VCaP (cell line): ENCODE results near the gene XKR7.

Experiments used
- H3K27ac ChIP-seq: fragments of 450-650 bp; 2 replicates; pipeline ENCODE4 v1.5.1; 2017
- CTCF ChIP-seq: fragments of 450-650 bp; conservative IDR thresholded peaks from 2 replicates; pipeline ENCODE4 v1.5.1; 2017; ENCODE audit warnings: mild to moderate bottlenecking, moderate library complexity

Gene XKR7

GRCh38 chr20:31956556-31957526, 11.1 kb upstream of the XKR7 start:
- no peak overlapping the region for H3K27ac ChIP-seq
- no peak for TF ChIP-seq CTCF

- no peak overlapping the region for H3K27ac ChIP-seq
- no peak for TF ChIP-seq CTCF
Measured at GRCh38 chr20:31962761-31963160, 5.2 kb upstream of the XKR7 start.

GRCh38 chr20:31963889-31964288, 4.1 kb upstream of the XKR7 start:
- no peak for TF ChIP-seq CTCF
- H3K27ac ChIP-seq = no peak overlapping the region

GRCh38 chr20:31966991-31967655, 828 bp upstream of the XKR7 start:
- peak overlapping the region; percentile 84 for H3K27ac ChIP-seq

GRCh38 chr20:31968291-31969126, 558 bp downstream of the XKR7 start:
- no peak for TF ChIP-seq CTCF
- peak overlapping the region; percentile 84 for H3K27ac ChIP-seq

More at GRCh38 chr20:31966991-31967655, 828 bp upstream of the XKR7 start:
- no peak for TF ChIP-seq CTCF

GRCh38 chr20:31969991-31970390, 2.0 kb downstream of the XKR7 start:
- TF ChIP-seq CTCF = no peak
- no peak overlapping the region for H3K27ac ChIP-seq

GRCh38 chr20:31972471-31973021, 4.6 kb downstream of the XKR7 start:
- no peak for TF ChIP-seq CTCF
- no peak overlapping the region for H3K27ac ChIP-seq
